ENCODE data around the gene TRIAP1. TPM values are rescaled to one million over a fixed set of nuclear protein-coding genes. Genes with fewer than 3 reads are reported as not detected.

TRIAP1 gene
- total RNA-seq, 1 experiment from 2014 or later, result 50.2 TPM

DNA sequence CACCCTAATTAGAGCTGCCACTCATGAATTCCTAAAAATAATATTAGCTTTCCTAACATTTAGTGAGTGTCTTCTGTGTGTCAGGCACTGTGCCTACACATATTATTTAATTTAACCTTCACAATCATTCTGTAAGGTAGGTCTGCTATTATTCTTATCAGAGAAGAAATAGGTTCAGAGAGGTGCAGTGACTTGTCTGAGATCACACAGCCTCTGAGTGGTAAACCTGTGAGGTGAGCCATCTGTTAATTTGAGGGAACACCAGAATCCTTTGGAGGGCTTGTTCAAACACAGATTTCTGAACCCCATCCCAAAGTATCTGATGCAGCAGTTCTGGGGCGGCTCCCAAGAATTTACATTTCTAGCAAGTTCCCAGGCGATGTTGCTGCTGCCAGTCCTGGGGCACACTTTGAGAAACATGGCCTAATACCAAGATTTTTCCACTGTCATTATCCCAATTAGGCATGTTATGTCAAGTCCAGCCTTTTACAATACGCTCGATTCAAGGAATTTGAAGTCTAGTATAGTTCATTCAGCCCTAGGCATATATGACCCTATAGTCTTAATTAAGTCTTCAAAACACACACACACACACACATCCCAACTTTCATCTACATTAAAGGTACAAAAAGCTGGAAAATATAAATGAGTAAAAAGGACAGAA lies 28.1 kb downstream of the TRIAP1 start:
- intact Hi-C loops (cut with micrococcal nuclease), result no loop called here
- POLR2A ChIA-PET, result interaction anchor here (0.6 to 1.0 kb wide), 3 partner anchors 19 to 186 kb away, joined by 3 to 4 read pairs (median 3); no protein-coding TSS in a partner anchor
- no TSS peak for BruUV-seq (replicated peaks)
- TF ChIP-seq, protein P1, sequence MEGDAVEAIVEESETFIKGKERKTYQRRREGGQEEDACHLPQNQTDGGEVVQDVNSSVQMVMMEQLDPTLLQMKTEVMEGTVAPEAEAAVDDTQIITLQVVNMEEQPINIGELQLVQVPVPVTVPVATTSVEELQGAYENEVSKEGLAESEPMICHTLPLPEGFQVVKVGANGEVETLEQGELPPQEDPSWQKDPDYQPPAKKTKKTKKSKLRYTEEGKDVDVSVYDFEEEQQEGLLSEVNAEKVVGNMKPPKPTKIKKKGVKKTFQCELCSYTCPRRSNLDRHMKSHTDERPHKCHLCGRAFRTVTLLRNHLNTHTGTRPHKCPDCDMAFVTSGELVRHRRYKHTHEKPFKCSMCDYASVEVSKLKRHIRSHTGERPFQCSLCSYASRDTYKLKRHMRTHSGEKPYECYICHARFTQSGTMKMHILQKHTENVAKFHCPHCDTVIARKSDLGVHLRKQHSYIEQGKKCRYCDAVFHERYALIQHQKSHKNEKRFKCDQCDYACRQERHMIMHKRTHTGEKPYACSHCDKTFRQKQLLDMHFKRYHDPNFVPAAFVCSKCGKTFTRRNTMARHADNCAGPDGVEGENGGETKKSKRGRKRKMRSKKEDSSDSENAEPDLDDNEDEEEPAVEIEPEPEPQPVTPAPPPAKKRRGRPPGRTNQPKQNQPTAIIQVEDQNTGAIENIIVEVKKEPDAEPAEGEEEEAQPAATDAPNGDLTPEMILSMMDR (IDR thresholded peaks at IDR 0.05; ENCODE audit: unreplicated experiment), result no peak
- Mint-ChIP-seq H3K27me3 (ENCODE audit: insufficient read depth, unreplicated experiment) (no peaks in the 10 kb centered on the region), H3K4me3 (ENCODE audit: unreplicated experiment) (no peak overlapping the region), H3K36me3 (ENCODE audit: insufficient read depth, unreplicated experiment) (no peaks in the 10 kb centered on the region), H3K9me3 (ENCODE audit: unreplicated experiment) (no peaks in the 10 kb centered on the region), H3K4me1 (ENCODE audit: insufficient read depth, unreplicated experiment) (no peaks in the 10 kb centered on the region), H3K27ac (ENCODE audit: low read depth, unreplicated experiment) (peak overlapping the region; percentile 2)
- CTCF ChIA-PET, result interaction anchor here (0.7 to 4.4 kb wide), 4 partner anchors 12 to 62 kb away, joined by 3 to 32 read pairs (median 4); no protein-coding TSS in a partner anchor
- DNase-seq (ENCODE audit: unreplicated experiment), result no peak

DNA sequence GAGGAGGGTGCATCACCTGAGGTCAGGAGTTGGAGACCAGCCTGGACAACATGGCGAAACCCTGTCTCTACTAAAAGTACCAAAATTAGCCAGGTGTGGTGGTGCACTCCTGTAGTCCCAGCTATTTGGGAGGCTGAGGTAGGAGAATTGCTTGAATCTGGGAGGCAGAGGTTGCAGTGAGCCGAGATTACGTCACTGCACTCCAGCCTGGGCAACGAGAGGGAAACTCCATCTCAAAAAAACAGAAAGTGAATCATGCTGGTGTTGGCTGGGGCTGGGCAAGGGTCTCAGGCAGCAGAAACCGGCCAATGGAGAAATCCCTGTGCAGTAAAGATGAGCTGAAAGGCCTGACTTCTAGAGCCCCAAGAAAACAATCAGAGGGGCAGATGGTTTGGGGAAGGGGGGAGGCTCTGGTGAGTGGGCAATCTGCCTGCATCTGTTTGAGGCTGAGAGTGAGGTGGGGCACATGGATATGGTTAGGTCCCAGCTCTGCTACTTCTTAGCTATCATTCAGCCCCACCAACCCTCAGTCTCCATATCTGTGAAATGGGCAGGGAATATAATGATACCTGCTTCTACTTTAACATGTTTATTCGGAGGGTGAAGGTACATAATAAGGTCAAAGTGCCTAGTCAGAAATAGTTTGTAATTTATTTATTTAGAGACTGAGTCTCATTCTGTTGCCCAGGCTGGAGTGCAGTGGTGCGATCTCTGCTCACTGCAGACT lies 29.5 kb downstream of the TRIAP1 start:
- intact Hi-C loops (cut with micrococcal nuclease), result no loop called here
- Mint-ChIP-seq H3K36me3 (ENCODE audit: insufficient read depth, unreplicated experiment) (no peaks in the 10 kb centered on the region), H3K27ac (ENCODE audit: low read depth, unreplicated experiment) (no peak overlapping the region), H3K4me1 (ENCODE audit: insufficient read depth, unreplicated experiment) (no peaks in the 10 kb centered on the region), H3K4me3 (ENCODE audit: unreplicated experiment) (no peak overlapping the region), H3K9me3 (ENCODE audit: unreplicated experiment) (no peaks in the 10 kb centered on the region), H3K27me3 (ENCODE audit: insufficient read depth, unreplicated experiment) (no peaks in the 10 kb centered on the region)
- ChIA-PET CTCF (interaction anchor here (0.6 to 4.4 kb wide), 2 partner anchors 13 to 614 kb away, joined by 3 to 32 read pairs; no protein-coding TSS in a partner anchor), POLR2A (interaction anchor here (1.0 kb wide), 1 partner anchor 21 kb away, joined by 3 read pairs; no protein-coding TSS in a partner anchor)
- TF ChIP-seq, protein P1 (IDR thresholded peaks at IDR 0.05; ENCODE audit: unreplicated experiment), result no peak
- no TSS peak for BruUV-seq (replicated peaks)
- DNase-seq (ENCODE audit: unreplicated experiment), result no peak

DNA sequence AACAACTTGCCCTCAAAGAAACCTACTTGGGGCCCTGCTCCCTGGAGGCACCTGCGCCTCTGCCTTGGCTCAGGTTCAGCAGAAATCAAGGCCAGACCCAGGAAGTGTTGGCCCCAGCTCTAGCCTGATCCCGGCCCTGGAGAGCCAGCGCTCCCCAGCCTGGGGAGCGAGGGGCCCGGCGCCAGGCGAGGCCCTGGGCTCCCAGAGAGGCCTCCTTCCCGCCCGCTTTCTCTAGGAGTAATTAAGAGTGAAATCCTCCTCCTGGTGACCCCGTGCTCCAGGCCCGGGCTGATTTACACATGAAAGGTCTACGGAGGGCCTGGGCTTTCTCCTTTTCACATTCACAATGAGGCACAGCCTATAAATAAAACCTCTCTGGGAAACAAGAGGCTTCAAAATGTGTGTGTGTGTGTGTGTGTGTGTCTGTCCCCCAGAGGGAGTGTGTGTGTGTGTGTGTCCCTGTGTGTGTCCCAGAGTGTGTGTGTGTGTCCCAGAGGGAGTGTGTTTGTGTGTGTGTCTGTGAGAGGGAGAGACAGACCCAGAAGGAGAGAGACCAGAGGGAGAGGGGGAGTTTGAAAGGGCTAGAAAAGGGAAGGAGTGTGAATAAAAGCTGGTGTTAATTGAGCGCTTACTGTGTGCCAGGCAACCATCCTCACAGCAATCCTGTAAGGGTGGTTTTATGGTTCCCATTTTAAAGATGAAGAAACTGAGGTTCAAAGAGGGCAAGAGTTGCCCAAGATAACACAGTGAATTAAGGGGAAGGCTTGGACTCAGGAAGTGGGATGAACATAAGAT lies 32.1 kb downstream of the TRIAP1 start:
- POLR2A ChIA-PET, result interaction anchor here (0.6 kb wide), 1 partner anchor 9 kb away, joined by 3 read pairs; no protein-coding TSS in a partner anchor
- TF ChIP-seq, protein P1 (IDR thresholded peaks at IDR 0.05; ENCODE audit: unreplicated experiment), result no peak
- no peak overlapping the region for H3K27ac Mint-ChIP-seq (ENCODE audit: low read depth, unreplicated experiment)

More for the DNA sequence above, 32.1 kb downstream of the TRIAP1 start:
- CTCF ChIA-PET, result no interaction called here
- no peaks in the 10 kb centered on the region for H3K27me3 Mint-ChIP-seq (ENCODE audit: insufficient read depth, unreplicated experiment)
- DNase-seq (ENCODE audit: unreplicated experiment), result no peak
- intact Hi-C loops (cut with micrococcal nuclease), result no loop called here
- BruUV-seq (replicated peaks), result no TSS peak
- no peaks in the 10 kb centered on the region for H3K9me3 Mint-ChIP-seq (ENCODE audit: unreplicated experiment)
- H3K4me1 Mint-ChIP-seq (ENCODE audit: insufficient read depth, unreplicated experiment), result no peaks in the 10 kb centered on the region
- H3K4me3 Mint-ChIP-seq (ENCODE audit: unreplicated experiment), result no peak overlapping the region
- no peaks in the 10 kb centered on the region for H3K36me3 Mint-ChIP-seq (ENCODE audit: insufficient read depth, unreplicated experiment)

Measured in MCF 10A (cell line).